ENCODE results near the gene RPS6KB2.

- TF ChIP-seq CTCF (conservative IDR thresholded peaks at IDR 0.05 in 1 of 2, IDR thresholded peaks at IDR 0.05 in 1 of 2; ENCODE audit: low read depth in 1 of 2, low read length in 2 of 2) (no peak), EZH2 (IDR thresholded peaks at IDR 0.05; ENCODE audit: low read length, missing control alignments) (no peak)
These were observed 6.1 kb downstream of the RPS6KB2 start for GRCh38 chr11:67434395-67434881.

Measured in fibroblast of lung (primary cell).